ENCODE data around the gene TBC1D1.
A peak's percentile ranks its signal among the peaks of the same experiment; 100 is the strongest.
"Not testable (repeated sequence)": the region's sequence is repeated elsewhere in the genome, so short reads cannot be mapped to it uniquely, and the experiment has no call there.

TBC1D1 gene

GRCh38 chr4:37960679-37961450, 70.0 kb downstream of the TBC1D1 start:
- DNase-seq: no peak

GRCh38 chr4:37964734-37965457, 74.0 kb downstream of the TBC1D1 start:
- no peak for DNase-seq

- DNase-seq: no peak
Measured at GRCh38 chr4:37966044-37966443, 75.2 kb downstream of the TBC1D1 start.

GRCh38 chr4:37967736-37968135, 76.9 kb downstream of the TBC1D1 start:
- no peak for DNase-seq

GRCh38 chr4:37968747-37969146, 77.9 kb downstream of the TBC1D1 start:
- no peak for DNase-seq

- peak in 5 of 58 donors; percentile 4 to 44 (median 7) for DNase-seq
Measured at GRCh38 chr4:37970702-37971101, 79.8 kb downstream of the TBC1D1 start.

- no peak for DNase-seq
Measured at GRCh38 chr4:37971202-37971601, 80.3 kb downstream of the TBC1D1 start.

- DNase-seq: no peak
Measured at GRCh38 chr4:37973441-37973840, 82.6 kb downstream of the TBC1D1 start.

GRCh38 chr4:37975321-37975822, 84.5 kb downstream of the TBC1D1 start:
- not testable (repeated sequence) for DNase-seq

GRCh38 chr4:37976507-37976906, 85.6 kb downstream of the TBC1D1 start:
- no peak for DNase-seq

GRCh38 chr4:37976991-37977470, 86.1 kb downstream of the TBC1D1 start:
- peak in 46 of 58 donors; percentile 6 to 68 (median 32) for DNase-seq

GRCh38 chr4:37977471-37978247, 86.8 kb downstream of the TBC1D1 start:
- DNase-seq: peak in 51 of 58 donors; percentile 8 to 70 (median 44)

GRCh38 chr4:37978248-37978924, 87.5 kb downstream of the TBC1D1 start:
- DNase-seq: peak in 1 of 58 donors; percentile 8

- no peak for DNase-seq
Measured at GRCh38 chr4:37980246-37980645, 89.4 kb downstream of the TBC1D1 start.

- no peak for DNase-seq
Measured at GRCh38 chr4:37981425-37981824, 90.5 kb downstream of the TBC1D1 start.

- DNase-seq: peak in 6 of 58 donors; percentile 2 to 33 (median 18)
Measured at GRCh38 chr4:37981844-37982720, 91.2 kb downstream of the TBC1D1 start.

- DNase-seq: no peak
Measured at GRCh38 chr4:37982736-37983135, 91.9 kb downstream of the TBC1D1 start.

- no peak for DNase-seq
Measured at GRCh38 chr4:37983951-37984350, 93.1 kb downstream of the TBC1D1 start.

- DNase-seq: no peak
Measured at GRCh38 chr4:37985730-37986275, 94.9 kb downstream of the TBC1D1 start.
